ENCODE measurements around the gene POP5.

Gene POP5

DNA sequence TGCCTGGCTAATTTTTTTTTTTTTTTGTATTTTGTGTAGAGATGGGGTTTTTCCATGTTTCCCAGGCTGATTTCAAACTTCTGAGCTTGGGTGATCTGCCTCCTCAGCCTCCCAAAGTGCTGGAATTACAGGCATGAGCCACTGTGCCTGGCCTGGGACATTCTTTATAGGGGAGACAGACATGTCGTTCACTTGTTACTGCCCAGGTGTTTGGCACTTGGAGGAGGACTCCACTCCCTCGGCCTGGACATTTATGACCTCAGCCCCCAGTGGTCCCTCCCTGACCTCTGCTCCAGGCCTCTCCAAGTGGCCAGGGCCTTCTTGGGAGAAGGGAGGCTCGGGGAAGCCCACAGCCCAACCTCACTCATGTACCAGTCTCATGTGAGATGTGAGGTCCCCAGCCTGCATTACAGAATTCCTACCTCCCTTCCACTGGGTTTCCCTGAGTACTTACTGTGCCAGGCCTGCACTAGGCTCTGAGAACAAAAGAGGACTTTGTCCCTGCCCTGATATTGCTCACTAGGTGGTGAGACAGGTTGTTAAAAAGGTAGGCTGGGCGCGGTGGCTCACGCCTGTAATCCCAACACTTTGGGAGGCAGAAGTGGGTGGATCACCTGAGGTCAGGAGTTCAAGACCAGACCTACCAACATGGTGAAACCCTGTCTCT, 9.7 kb upstream of the POP5 start:
- DNase-seq (ENCODE audit: low read depth in 2 of 2), result no peak

DNA sequence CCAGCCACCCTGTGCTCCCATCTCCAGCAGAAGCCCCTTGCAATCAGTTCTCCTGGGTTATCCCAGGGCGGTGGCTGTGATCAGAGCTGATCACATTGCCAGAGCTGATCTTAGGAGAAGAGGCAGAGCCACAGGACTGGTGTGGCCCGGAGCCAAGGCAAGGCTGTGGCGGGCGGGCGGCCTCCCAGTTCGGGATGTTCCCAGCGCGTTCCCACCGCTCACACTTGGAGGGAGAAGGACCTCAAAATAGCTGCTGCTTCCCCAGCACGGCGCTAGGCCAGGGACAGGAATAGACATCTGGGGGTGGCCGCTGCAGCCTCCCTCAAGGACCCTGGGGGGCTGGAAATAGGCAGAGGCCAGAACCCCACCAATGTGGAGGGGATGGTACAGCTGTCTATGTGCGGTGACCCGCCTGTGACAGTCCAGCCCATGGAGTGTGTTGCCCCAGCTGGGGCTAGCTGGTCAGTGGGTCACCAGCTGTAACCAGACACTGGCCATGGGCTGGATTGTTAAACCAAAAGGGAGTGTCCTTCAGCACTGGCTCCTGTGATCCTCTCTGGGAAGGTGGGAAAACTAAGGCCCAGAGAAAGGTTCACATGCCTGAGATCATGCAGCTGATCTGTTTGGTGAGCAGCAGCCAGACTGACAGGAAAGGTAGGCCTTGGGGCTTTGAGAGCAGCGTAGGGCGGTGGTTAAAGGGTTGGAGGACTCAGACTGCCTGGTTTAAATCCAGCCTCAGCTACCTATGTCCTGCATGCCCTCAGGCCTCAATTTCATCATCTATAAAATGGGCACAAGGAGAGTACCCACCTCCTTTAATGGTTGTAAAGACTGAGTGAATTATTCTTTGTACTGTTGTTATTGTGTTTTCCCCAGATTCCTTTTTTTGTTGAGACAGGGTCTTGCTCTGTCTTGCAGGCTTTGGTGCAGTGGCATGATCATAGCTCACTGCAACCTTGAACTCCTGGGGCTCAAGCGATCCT, 8.0 kb upstream of the POP5 start:
- no peak for DNase-seq (ENCODE audit: low read depth in 2 of 2)

DNA sequence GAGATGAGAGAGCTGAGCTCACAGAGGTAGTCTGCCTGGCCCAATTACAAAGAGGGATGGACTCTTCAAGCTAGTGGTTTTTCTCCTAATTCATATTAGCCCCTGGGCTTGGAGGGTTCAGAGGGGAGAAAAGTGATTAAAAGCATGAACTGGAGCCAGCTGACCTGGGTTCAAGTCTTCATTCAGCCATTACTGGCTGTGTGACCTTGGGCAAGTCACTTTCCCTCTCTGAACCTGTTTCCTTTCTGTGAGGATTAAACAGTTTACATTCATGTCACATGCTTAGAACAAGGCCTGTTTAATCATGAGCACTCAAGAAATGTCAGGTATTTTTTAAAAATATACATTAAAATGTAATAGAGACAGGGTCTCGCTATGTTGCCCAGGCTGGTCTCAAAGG, 7.2 kb upstream of the POP5 start:
- no peak for DNase-seq (ENCODE audit: low read depth in 2 of 2)

DNA sequence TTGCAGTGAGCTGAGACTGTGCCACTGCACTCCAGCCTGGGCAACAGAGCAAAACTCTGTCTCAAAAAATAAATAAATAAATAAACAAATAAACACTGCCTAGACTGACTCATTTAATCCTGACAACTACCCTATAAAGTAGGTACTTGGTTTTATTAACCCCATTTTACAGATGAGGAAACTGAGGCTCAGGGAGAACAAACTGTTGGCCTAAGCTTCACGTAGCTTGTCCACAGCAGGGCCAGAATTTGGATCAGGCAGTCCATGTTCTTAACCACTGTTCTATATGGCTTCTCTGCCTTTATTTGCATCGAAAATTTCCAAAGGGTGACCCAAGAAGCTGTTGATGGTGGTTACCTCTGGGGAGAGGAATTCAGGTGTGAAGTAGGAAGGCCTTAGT, 5.7 kb upstream of the POP5 start:
- DNase-seq (ENCODE audit: low read depth in 2 of 2), result no peak

DNA sequence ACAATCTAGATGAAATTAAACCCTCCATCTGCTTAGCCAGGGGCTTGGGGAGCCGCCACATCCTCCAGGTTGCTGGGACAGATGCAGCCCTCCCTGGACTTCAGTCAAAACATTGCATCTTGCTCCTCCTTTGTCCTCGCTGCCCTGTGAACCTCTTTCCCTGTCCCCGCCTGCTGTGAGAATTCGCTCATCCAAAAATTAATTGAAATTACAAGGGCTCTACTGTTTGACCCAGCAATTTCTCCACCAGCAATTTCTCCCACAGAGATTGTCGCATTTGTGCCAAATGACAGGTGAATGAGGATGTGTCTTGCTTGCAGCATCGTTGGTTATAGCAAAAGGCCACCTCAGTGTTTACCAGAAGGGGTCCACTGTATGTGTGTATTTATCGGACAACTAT, 5.0 kb upstream of the POP5 start:
- DNase-seq (ENCODE audit: low read depth in 2 of 2), result no peak

DNA sequence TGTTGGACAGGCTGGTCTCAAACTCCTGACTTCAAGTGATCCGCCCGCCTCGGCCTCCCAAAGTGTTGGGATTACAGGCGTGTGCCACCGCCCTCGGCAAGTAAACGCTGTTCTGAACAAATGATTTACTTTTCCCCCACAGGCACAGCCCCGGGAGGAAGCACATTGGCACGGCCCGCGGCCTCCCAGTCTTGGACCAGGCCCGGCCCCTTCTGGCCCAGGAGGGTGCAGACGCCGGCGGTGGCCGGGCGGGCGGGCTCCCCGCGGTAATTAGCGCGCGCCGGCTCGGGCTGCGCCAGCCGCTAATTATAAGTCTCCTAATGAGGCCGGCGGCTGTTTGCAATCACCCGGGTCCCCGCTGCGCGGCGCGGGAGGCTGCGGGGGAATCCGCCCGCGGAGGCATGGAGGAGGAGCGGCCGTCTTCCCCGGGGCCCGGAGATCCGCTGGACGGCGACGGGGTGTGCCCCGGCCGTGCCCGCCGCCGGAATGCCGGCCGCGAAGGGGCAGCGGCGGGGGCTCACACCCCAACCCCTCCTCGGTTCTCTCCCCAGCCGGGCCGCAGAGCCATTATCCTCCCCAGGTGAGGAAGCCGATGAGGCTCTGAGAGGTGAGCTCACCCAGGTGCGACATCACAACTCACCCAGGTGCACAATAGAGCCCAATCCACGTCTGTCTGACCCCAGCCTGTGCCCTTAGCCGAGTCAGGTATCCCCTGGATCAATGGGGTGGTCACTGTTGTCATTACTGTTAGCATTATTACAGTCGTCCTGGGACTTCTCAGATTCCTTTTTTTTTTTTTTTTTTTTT, 3.3 kb upstream of the POP5 start:
- DNase-seq (ENCODE audit: low read depth in 2 of 2), result peak; percentile 33 to 40

DNA sequence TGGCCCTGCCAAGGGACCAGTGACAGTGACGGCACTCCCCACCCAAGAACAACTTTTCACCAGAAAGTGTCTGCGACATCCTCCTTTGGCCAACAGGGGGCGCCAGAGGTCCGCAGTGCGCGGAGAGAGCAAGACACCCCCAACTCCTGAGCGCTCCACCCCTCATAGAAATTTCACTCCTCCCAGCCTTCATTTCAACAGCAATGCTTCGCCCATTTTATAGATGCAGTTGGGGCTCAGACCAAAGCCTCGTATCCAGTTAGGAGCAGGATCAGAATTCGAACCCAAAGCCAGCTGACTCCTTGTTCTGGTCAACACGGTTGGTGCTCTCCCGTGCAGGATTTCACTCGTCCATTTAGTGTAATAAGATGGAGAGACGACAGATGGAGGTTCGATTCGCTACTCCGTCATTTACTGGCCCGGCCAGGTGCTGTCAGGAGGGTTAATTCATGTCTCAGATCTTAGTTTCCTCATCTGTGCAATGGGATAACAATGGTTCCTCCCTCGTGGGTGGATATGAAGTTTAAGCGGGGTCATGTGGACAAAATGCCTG, 2.4 kb upstream of the POP5 start:
- peak; percentile 79 to 82 for DNase-seq (ENCODE audit: low read depth in 2 of 2)

DNA sequence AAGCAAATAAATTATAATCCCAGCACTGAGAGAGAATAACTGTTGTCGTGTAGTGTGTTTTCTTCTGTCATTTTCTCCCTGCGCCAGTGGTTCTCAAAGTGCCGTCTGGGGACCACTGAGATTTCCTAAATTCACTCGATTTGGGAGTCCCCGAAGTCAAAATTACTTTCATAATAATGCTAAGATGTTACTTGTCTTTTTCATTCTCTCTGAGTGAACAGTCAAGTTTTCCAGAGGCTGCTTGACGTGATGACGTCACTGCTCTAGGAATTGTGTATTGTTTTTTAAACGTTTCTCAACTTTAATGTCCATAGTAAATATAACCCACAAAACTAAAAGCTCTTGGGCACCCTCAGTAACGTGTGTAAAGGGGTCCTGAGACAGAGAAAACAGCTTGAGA, 796 bp upstream of the POP5 start:
- no peak for DNase-seq (ENCODE audit: low read depth in 2 of 2)

DNA sequence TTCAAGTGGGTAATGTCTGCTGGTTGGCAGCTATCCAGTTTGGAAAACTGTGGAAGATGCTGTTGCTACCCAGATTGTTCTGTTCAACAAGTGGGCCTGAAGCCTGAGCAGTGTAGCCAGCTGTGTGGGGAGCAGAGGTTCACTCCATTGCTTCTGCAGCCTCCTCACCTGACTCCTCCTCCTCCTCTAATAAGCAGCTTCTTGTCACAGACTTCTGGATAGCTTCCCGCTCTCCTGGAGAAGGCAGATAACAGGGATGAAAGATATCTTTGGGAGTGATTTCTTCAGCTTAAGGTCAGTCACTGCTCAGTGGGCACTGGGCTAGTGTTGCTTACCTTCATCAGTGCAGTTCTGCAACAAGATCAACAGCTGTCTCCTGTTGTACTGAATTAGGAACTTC, 2.0 kb downstream of the POP5 start:
- DNase-seq (ENCODE audit: low read depth in 2 of 2), result no peak

DNA sequence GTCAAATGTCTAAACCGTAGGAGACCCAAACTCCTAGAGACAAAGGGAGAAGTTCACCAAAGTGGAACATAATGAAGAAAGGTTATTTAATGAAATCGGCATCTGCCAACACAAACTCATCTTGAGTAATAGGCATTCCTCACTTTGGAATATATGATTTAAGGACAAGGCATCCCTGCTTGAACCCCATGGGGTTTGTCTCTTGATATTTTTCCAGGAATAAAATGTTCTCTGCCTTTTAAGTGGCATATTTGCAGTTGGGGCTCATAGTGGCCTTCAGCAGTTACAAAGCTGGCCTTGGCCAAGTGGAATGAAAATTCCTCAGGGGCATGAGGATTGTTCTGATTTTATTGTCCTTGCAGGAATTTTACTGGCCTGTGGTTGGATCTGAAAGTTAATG, 7.1 kb downstream of the POP5 start:
- DNase-seq (ENCODE audit: low read depth in 2 of 2), result no peak

DNA sequence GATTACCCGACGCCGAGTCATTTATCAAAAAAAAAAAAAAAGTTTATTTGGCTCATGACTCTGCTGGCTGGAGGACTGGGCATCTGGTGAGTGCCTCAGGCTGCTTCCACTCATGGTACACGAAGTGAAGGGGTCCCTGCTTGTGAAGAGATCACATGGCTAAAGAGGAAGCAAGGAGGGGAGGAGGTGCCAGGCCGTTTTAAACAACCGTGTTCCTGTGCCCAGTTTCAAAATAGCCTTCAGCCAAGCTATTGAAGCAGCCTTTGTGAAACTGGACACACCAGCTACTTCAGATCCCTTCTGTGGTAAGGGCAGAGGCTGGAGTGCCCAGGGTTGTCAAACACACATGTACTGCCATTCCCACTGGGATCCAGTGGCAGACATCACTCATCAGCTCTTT, 7.6 kb downstream of the POP5 start:
- no peak for DNase-seq (ENCODE audit: low read depth in 2 of 2)

DNA sequence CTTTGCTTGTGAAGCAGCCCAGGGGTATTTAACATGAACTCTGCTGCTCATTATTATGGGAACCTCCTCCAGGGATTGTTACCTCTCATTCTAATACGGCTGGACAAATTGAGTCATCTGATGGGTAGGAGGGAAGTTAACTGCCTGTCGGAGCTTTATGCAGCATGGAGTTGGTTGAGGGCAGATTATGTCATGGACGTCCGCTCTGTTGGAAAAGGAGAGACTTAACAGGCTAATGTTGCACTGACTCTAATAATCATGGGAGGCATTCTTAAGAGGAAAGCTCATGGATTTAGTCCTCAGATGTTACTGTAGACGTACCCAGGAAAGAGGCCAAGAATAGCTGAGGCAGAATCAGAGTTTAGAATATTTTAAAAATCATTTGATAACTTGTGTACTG, 9.9 kb downstream of the POP5 start:
- no peak for DNase-seq (ENCODE audit: low read depth in 2 of 2)

DNA sequence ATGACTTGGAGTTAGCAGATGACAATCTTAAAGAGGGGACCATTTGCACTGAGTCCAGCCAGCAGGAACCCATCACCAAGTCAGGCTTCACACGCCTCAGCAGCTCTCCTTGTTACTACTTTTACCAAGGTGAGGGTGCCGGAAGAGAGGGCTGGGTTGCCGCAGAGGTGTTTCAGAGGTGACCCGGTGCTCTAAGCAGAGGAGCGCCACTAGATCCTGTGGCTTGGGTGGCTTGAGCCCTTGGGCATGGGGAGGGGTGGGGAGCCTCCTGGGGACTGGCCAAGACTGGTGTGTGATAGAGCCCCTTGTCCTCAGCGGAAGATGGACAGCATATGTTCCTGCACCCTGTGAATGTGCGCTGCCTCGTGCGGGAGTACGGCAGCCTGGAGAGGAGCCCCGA, 17.7 kb downstream of the POP5 start:
- no peak for DNase-seq (ENCODE audit: low read depth in 2 of 2)

DNA sequence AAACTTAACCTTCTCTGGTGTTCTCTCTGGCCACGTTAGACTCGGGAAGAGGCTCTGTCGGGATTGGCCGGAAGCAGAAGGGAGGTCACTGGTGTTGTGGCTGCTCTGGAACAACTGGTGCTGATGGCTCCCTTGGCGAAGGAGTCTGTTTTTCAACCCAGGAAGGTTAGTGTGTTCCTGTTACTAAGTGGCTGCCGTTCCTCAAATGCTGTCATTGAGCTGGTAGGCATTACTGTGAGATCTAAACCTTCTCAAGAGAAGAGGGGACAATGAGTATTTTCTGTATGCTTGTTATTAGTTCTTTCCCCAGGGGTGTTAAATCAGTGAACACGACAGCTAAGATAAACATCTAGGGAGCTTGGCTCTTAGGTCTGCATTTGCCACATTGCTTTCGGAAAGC, 18.3 kb downstream of the POP5 start:
- DNase-seq (ENCODE audit: low read depth in 2 of 2), result no peak

DNA sequence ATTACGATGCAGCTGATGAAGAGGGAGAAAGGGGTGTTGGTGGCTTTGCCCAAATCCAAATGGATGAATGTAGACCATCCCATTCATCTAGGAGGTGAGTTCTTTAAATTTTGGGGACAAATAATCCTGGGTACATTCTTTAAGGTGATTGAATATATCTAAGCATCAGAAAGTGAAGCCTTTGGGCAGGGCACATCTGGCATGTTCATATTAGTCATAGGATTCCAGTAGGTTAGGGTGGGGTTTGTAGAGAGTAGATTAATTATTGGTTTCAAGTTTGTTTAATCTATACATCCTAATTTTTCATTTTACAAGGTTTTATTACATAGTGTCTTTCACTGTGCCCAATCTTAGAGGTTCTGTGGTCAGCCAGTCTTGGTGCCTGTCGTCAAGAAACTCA, 23.6 kb downstream of the POP5 start:
- no peak for DNase-seq (ENCODE audit: low read depth in 2 of 2)

DNA sequence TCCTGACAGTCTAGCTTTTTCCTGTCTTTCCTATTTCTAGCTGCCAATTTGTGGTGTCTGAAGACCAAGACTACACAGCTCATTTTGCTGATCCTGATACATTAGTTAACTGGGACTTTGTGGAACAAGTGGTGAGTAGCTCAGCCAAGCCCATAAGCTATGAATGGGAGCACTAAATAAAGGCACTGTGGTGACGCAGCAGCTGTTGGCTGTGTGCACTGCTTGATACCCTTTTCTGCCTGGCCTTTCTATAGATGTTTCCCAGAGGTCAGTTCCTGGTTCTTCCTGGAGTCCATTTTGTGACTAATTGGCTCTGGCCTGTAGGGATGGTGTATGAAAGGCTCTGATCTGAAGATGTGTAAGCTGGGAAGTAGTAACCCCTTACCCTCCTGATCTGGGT, 26.5 kb downstream of the POP5 start:
- DNase-seq (ENCODE audit: low read depth in 2 of 2), result no peak

DNA sequence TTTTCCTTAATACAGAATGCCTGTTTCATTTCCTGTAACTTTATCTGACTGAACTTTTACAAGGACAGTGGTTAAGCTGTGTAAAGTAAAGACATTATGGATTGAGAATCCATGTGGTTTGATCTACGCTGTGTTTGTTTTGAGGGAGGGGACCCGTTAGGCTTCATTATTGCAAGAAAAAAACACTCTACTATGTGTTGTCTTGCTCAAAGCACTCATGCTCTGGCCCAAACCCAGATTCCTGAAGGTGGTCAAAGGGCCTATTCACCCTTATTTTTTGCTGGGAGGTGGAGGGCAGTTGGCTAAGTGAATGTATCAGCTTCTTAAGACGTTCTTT, 35.2 kb downstream of the POP5 start:
- DNase-seq (ENCODE audit: low read depth in 2 of 2), result no peak

DNA sequence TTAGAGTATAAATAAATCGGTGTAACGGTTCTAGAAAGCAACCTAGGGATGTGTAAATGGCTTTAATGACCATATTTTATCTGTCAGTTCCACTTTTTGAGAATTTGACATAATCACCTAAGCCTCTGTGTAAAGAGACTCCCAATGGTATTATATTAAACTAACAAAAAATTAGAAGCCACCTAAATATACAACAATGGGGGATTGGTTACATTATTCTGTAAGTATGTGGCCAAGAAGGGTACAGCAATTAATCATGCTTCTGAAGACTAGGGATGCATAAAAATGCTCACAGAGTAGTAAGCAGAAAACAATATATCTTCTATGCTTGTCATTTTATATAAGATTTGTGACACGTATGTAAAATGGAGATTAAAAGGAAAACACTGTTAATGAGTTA, 36.5 kb downstream of the POP5 start:
- no peak for DNase-seq (ENCODE audit: low read depth in 2 of 2)

DNA sequence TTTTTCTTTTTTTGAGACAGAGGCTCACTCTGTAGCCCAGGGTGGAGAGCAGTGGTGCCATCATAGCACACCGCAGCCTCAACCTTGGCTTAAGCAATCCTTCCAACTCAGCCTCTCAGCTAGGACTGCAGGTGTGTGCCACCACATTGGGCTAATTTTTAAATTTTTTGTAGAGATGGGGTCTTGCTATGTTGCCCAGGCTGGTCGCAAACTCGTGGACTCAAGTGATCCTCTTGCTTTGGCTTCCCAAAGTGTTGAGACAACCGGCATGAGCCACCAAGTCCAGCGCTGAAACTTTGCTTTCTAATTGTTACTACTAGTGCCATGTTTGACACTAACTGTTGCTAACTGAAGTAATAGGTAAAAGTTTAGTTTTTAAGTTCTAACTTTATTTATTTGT, 39.0 kb downstream of the POP5 start:
- DNase-seq (ENCODE audit: low read depth in 2 of 2), result no peak

DNA sequence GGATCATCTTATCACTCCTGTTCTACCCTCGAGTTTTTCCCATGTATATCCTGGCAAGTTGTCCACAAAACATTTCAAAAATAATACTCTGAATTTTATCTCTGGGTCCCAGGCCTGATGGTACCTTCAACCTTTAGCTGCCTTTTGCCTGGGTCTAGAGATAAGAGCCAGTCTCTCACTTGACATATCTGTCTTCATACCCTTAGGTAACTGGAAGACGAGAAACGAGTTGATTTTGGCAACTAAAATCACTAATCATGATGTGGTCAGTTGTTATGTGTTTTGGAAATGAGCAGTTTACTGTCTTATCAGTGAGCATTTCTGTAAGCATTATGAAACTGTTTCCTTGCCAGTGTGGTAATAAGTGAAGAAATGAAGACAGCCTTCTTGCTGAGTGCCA, 40.8 kb downstream of the POP5 start:
- no peak for DNase-seq (ENCODE audit: low read depth in 2 of 2)

DNA sequence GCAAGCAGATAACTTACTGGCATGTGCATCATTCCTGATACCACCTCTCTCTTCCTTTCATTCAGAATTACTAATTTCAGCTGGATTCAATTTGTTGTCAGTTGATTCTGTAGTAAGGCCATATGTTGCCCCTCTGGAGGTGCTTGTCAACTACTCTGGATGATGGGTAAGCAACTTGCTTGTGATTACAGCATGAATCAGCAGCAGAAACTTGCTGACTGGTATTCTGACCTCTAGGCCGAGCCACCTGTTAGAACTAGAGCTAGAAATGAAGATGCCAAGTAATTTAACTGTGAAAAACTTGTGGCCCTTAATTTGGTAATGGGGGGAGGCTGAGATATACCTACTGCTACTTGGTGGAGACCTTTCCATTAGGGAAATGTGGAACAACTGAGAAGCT, 41.9 kb downstream of the POP5 start:
- no peak for DNase-seq (ENCODE audit: low read depth in 2 of 2)

Data from activated CD4-positive, alpha-beta T cell treated with anti-CD3 and anti-CD28 coated beads for 24 hours (primary cell).